AG10803 (cell line): ENCODE measurements around the gene GSTA2.
A peak's percentile ranks its signal among the peaks of the same experiment; 100 is the strongest.
"Not testable (repeated sequence)": the region's sequence is repeated elsewhere in the genome, so short reads cannot be mapped to it uniquely, and the experiment has no call there.

Experiments
- DNase-seq: peaks from one replicate; pipeline ENCODE4 v3.0.0; 2010; ENCODE audit warnings: low read depth
- H3K4me3 ChIP-seq: 2 replicates; pipeline ENCODE4 v1.5.1; 2011; ENCODE audit warnings: mild to moderate bottlenecking, low read length, control low read depth
- TF ChIP-seq, protein P1 (sequence below): conservative IDR thresholded peaks from 2 replicates; pipeline ENCODE4 v1.5.1; 2011; ENCODE audit warnings: mild to moderate bottlenecking, low read length, control low read depth, inconsistent platforms

Gene GSTA2

DNA sequence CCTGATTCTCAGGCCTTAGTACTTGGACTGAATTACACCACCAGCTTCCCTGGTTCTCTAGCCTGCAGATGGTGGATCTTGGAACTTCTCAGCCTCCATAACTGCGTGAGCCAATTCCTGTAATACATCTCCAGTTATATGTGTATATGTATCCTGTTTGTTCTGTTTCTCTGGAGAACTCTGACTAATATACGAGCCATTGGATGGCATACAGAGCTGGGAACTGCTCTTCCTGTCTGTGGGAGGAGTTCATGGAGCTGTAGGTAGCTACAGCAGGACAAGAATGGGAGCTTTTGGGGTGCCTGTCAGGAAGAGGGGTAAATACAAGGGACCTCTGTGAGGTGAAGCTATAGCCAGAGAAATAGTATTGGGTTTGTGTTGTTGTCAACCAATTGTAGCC, 51.1 kb downstream of the GSTA2 start:
- peak; percentile 3 for DNase-seq
- TF ChIP-seq, protein P1, sequence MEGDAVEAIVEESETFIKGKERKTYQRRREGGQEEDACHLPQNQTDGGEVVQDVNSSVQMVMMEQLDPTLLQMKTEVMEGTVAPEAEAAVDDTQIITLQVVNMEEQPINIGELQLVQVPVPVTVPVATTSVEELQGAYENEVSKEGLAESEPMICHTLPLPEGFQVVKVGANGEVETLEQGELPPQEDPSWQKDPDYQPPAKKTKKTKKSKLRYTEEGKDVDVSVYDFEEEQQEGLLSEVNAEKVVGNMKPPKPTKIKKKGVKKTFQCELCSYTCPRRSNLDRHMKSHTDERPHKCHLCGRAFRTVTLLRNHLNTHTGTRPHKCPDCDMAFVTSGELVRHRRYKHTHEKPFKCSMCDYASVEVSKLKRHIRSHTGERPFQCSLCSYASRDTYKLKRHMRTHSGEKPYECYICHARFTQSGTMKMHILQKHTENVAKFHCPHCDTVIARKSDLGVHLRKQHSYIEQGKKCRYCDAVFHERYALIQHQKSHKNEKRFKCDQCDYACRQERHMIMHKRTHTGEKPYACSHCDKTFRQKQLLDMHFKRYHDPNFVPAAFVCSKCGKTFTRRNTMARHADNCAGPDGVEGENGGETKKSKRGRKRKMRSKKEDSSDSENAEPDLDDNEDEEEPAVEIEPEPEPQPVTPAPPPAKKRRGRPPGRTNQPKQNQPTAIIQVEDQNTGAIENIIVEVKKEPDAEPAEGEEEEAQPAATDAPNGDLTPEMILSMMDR: no peak
- no peak overlapping the region for H3K4me3 ChIP-seq

DNA sequence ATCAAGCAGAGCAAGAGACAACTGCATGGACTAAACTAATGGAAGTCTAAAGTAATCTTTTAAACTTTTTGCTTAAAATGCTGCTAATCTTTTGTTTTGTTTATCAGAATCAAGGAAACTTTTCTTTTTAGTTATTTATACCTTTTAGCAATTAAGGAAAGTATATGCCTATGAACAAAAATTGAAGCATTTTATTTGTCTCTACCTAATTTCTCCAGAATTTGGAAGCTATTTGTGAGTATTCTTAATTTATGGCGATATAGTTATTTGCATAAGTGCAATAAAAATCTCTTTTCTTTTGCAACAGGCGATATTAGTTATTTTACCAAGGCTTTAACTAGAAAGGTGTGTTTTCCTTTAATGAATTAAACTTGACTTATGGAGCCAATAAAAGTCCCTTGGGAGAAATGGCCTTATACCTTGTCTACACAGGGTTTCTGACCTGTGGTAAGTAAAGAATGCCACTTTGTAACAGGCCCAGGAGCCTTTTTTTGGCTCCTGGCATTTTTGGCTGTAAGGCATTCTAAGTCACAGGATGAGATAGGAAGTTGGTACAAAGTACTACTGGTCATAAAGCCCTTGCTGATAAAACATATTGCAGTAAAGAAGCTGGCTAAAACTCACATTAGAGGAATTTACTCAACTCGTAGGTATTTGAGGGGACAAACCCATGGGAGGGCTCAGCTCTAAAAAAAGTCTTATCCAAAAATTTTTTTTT, 55.2 kb downstream of the GSTA2 start:
- TF ChIP-seq, protein P1: no peak
- no peak for DNase-seq
- no peak overlapping the region for H3K4me3 ChIP-seq

DNA sequence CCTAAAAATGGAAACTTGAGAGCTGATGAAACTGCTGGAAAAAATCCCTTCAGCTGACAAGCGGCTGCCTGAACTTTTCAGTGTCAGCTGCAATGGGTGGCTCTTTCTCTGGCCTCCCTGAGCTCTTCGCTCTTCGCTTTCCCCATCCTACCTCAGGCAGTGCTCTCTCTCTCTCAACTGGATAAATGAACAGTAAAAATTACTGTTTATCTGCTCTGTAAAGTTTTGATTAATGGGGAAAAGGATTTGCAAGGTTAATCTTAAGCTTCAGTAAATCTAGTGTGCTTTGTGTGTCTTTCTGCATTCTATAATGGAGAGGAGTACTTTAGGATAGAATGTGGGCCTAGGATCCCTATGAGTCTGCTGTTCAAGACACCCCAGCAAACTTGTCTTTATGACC, 57.3 kb downstream of the GSTA2 start:
- TF ChIP-seq, protein P1: no peak
- H3K4me3 ChIP-seq: no peak overlapping the region
- DNase-seq: no peak

DNA sequence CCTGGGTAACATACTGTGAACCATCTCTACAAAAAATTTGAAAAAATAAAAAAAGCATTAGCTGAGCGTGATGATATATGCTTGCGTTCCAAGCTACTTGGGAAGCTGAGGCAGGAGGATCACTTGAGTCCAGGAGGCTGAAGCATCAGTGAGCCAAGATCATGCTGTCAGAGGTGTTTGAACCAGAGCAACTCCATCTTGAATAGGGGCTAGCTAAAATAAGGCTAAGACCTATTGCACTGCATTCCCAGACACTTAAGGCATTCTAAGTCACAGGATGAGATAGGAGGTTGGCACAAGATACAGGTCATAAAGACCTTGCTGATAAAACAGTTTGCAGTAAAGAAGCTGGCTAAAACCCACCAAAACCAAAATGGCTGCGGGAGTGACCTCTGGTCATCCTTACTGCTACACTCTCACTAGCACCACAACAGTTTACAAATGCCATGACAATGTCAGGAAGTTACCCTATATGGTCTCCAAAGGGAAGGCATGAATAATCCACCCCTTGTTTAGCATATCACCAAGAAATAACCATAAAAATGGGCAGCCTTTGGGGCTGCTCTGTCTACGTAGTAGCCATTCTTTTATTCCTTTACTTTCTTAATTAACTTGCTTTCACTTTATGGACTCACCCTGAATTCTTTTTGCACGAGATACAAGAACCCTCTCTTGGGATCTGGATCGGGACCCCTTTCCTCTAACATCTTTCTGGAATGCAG, 58.3 kb downstream of the GSTA2 start:
- H3K4me3 ChIP-seq, DNase-seq: not testable (repeated sequence)

DNA sequence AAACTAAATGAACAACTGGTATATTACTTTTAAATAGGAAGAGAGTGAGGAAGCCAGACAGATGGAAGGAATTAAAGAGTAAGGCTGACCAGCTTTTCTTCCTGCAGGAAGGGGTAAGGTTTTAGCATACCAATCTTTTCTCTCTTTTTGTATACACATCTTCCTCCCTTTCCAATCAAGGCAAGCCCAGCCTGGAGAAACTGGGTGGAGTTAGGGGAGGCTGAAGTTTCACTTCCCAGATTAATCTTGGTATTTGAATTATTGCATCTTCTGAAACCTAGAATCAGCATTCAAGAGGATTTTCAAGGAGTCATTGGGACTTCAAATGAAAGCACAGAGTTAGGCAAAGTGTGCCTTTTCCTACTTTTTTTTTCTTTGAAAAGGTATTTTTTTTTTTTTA, 59.2 kb downstream of the GSTA2 start:
- no peak overlapping the region for H3K4me3 ChIP-seq
- DNase-seq: no peak
- TF ChIP-seq, protein P1: no peak
